Measurements from ENCODE around the gene AFMID. TPM values are rescaled to one million over a fixed set of nuclear protein-coding genes. Genes with fewer than 3 reads are reported as not detected.

AFMID gene
- total RNA-seq, 1 donor from 2014 or later: 15.4 TPM

DNA sequence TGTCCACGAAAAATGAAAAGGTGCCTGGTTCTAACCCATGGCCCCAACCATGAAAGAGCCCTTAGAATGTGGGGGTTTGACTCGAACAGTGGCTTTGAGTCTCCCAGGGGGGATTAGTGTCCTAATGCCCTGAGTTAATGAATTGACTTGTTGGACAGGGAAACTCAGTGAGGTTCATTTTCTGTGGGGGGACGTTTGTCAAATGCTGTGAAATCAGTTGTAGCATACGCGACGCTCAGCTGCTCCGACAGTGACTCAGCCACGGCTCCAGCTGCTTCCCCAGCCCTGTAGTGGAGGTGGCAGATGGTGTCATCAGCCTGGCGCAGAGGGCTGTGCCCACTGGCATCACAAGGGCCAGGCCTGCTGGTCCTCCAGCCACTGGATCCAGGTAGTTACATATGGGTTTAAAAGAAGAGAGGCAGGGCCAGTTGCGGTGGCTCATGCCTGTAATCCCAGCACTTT is 40.3 kb downstream of the AFMID start:
- intact Hi-C loops (cut with micrococcal nuclease): no loop called here
- Mint-ChIP-seq H3K27ac (no peak overlapping the region), H3K36me3 (ENCODE audit: low read depth) (no peaks in the 10 kb centered on the region), H3K4me3 (no peak overlapping the region), H3K27me3 (peaks cover 14% of the 10 kb centered on the region), H3K4me1 (peaks cover 11% of the 10 kb centered on the region), H3K9me3 (no peaks in the 10 kb centered on the region)
- ChIA-PET CTCF (no interaction called here), POLR2A (no interaction called here)
- ATAC-seq (ENCODE audit: low read depth) (peak; percentile 49), DNase-seq (no peak)
- TF ChIP-seq, protein P1, sequence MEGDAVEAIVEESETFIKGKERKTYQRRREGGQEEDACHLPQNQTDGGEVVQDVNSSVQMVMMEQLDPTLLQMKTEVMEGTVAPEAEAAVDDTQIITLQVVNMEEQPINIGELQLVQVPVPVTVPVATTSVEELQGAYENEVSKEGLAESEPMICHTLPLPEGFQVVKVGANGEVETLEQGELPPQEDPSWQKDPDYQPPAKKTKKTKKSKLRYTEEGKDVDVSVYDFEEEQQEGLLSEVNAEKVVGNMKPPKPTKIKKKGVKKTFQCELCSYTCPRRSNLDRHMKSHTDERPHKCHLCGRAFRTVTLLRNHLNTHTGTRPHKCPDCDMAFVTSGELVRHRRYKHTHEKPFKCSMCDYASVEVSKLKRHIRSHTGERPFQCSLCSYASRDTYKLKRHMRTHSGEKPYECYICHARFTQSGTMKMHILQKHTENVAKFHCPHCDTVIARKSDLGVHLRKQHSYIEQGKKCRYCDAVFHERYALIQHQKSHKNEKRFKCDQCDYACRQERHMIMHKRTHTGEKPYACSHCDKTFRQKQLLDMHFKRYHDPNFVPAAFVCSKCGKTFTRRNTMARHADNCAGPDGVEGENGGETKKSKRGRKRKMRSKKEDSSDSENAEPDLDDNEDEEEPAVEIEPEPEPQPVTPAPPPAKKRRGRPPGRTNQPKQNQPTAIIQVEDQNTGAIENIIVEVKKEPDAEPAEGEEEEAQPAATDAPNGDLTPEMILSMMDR (IDR thresholded peaks at IDR 0.05): no peak

DNA sequence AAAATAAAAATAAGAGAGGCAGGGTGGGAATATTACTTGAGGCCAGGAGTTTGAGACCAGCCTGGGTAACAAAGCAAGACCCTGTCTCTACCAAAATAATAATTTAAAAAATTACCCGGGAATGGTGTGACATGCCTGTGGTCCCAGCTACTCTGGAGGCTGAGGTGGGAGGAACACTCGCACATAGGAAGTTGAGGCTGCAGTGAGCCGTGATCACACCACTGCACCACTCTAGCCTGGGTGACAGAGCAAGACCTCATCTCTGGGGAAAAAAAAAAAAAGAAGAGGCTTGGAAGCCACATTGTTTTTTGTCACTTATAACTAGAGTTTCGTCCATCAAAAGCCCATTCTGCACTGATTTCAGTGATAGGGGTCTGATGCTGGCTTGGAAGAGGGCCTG is 41.0 kb downstream of the AFMID start:
- POLR2A ChIA-PET: interaction anchor here (0.6 to 0.8 kb wide), 3 partner anchors 21 to 1280 kb away, joined by 3 to 5 read pairs (median 3); no protein-coding TSS in a partner anchor
- no peak overlapping the region for H3K27ac Mint-ChIP-seq
- CTCF ChIA-PET: interaction anchor here (1.4 kb wide), 1 partner anchor 194 kb away, joined by 3 read pairs; no protein-coding TSS in a partner anchor
- ATAC-seq (ENCODE audit: low read depth): no peak
- no peaks in the 10 kb centered on the region for H3K9me3 Mint-ChIP-seq
- intact Hi-C loops (cut with micrococcal nuclease): no loop called here
- DNase-seq: no peak
- H3K27me3 Mint-ChIP-seq: peaks cover 19% of the 10 kb centered on the region
- TF ChIP-seq, protein P1 (IDR thresholded peaks at IDR 0.05): no peak
- no peaks in the 10 kb centered on the region for H3K36me3 Mint-ChIP-seq (ENCODE audit: low read depth)
- H3K4me3 Mint-ChIP-seq: no peak overlapping the region
- H3K4me1 Mint-ChIP-seq: peaks cover 13% of the 10 kb centered on the region

DNA sequence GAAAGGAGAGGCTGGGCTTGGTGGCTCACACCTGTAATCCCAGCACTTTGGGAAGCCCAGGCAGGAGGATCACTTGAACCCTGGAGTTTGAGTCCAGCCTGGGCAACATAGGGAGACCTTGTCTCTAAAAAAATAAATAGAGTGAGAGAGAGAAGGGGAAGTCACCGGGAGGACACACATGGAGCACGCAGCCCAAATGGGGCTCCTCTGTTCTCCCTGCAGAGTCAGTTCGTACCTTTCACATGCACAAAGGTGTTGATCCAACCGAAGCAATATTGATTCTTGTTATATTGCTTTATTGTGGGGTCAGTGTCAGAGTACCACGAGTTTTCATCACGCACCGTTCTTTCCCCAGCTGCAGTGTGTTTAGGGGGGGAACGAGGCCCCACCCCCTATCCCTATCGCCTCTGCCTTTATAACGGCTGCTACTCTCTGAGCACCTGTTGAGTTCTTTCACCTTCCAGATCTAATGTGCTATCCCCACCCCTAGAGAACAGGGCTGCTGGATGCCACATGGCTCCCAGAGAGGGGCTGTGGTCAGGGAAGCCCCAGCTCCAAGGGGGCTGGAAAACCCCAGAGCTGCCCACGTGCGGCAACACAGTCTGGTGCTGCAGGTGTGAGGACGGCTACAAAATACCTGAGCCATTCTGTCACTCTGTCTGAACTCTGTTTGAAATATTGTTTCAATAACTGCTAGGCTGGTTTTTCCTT is 43.2 kb downstream of the AFMID start:
- H3K4me3 Mint-ChIP-seq: no peak overlapping the region
- H3K4me1 Mint-ChIP-seq: peaks cover 13% of the 10 kb centered on the region
- H3K36me3 Mint-ChIP-seq (ENCODE audit: low read depth): no peaks in the 10 kb centered on the region
- intact Hi-C loops (cut with micrococcal nuclease): no loop called here
- H3K9me3 Mint-ChIP-seq: no peaks in the 10 kb centered on the region
- H3K27ac Mint-ChIP-seq: no peak overlapping the region
- no peak for ATAC-seq (ENCODE audit: low read depth)
- no peak for DNase-seq
- ChIA-PET CTCF (no interaction called here), POLR2A (no interaction called here)
- H3K27me3 Mint-ChIP-seq: peaks cover 24% of the 10 kb centered on the region
- TF ChIP-seq, protein P1 (IDR thresholded peaks at IDR 0.05): no peak

DNA sequence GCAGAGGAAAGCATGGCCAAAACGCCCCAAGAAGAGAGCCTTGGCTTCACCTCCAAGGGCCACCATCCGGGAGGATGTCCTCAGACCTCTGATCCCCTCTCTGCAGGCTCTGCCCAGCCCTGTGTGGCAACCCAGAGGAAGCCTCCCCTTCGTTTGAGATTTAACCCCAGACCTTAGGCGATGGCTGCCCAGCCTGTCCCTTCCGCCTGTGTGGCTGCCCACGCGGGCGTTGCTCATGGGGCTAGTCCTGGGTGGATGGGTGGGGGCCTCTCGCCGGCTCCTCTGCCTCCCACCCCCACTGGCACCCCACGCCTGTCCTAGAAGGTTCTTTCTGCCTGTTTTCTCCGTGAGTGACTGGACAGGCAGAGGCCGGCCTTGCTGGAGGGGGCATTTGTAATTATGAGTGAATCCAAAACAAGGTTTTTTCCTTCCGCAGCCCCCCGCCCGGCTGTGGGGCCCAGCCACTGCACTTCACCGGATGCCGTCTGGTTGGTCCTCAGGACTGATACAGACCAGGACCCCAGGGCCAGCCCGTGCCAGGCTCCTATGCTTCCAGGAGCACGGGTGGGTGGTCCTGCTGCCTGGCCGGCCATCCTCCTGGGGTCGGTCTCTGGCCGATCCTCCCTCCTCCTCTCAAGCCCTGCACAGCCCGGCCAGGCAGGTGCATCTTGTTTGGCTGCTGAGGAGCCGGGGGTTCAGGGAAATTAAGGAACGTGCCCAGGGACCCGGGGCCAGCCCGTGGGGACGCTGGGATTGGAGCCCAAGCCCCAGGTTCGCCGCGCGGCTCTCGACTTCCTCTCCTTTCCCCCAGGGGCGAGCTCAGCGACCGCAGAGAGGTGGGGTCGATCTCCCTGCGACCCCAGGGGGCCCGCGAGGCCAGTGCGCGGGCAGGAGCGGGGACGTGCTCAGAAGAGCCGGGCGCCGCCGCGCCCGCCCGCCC is 44.1 kb downstream of the AFMID start, which contains the start of gene TMEM235:
TMEM235 (plus strand) TSS at position 636 of the 940 bp plus-strand sequence. CDS start 393 bp downstream, outside the sequence.
- DNase-seq (no peak), ATAC-seq (ENCODE audit: low read depth) (peak; percentile 23)
- TF ChIP-seq, protein P1 (IDR thresholded peaks at IDR 0.05): no peak
- Mint-ChIP-seq H3K4me1 (peaks cover 13% of the 10 kb centered on the region), H3K4me3 (no peak within 1 kb of the TSS), H3K36me3 (ENCODE audit: low read depth) (no peaks in the 10 kb centered on the region), H3K27me3 (peaks cover 24% of the 10 kb centered on the region), H3K9me3 (no peaks in the 10 kb centered on the region), H3K27ac (no peak within 1 kb of the TSS)
- intact Hi-C loops (cut with micrococcal nuclease): no loop called here
- ChIA-PET POLR2A (interaction anchor here (0.6 to 1.2 kb wide), 2 partner anchors 13 to 62 kb away, joined by 3 to 6 read pairs; no protein-coding TSS in a partner anchor), CTCF (no interaction called here)
